ENCODE results near the gene SLC36A2.

The SLC36A2 gene

GRCh38 chr5:151281001-151281639 is 66.2 kb downstream of the SLC36A2 start:
- no peak for DNase-seq

DNA sequence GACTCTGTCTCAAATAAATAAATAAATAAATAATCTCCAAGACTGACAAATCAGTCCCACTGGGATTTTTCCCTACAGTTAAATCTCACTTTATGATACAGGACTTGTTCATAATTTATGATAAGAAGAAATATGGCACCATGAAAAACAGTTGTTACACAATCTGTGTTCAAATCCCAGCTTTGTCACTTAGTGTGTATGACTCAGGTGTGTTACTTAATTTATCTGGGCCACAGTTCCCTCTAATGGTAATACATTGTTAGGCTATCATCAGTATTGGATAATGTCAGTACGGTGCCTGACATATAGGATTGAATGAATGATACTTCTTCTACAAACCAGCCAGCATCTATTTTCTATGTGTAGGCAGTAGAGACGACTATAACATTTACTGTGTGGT is 66.9 kb downstream of the SLC36A2 start:
- DNase-seq, result no peak

DNA sequence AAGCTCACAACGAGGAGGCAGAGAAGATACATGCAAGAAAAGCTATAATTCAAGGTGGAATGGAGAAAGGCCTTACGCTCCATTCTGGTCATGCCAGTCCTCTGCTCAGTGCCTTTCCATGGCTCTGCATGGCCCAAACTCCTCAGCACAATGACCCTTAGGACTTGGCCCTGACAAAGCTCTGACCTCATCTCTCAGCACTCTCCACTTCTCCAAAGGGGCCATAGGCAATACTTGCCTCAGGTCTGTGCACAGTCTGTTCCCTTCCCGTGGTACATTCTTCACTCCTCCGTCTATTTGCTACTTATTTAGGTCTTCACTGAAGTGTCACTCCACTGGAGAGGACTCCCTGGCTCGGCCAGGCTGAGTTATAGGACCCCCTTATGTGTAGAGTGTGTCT is 68.5 kb downstream of the SLC36A2 start:
- no peak for DNase-seq

DNA sequence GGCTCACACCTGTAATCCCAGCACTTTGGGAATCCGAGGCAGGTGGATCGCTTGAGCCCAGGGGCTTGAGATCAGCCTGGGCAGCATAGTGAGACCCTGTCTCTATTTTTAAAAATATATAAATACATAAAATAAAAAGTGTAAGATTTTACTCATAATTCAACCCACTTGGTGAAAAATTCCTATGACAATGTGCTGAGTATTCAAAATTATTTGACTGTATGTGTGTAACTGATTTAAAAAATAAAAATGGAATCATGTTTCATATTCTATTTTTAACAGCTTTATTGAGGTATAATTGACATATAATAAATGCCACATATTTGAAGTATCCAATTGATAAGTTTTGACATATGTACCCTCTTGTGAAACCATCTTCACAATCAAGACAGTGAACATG is 71.6 kb downstream of the SLC36A2 start:
- DNase-seq, result no peak

- DNase-seq, result no peak
These were observed 72.7 kb downstream of the SLC36A2 start for GRCh38 chr5:151274666-151275065.

DNA sequence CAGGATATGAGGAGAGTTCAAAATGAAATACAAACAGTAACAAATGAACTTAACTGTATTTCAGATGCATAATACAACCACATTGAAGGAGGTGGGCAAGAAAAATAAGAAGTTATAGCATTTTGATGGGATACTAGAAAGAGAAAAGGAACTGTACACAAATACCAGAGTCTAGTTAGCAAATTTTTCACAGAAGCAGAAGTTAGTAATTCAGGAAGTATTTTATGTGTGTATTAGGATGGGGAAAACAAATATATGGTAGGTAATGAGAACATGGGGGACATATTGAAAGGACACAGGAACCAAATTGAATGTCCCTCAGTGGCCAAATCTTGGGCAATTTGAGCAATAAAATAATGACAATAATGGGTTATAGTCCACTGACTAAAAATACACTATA is 76.0 kb downstream of the SLC36A2 start:
- DNase-seq, result no peak

DNA sequence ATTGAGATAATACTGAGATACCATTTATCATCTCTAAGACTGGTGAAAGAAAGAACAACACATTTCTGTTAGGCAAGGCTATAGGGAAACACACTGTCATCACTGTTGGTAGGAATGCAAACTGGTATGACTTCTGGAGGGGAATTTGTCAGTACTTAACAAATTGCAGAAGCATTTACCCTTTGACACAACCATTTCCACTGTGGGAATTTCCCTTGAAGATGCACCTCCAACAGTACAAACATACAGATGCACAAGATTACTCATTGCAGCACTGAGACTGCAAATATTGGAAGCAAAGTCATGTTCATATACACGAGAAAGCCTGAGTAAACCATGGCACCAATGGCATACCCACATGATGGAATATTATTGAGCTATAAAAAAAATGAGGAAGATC is 76.8 kb downstream of the SLC36A2 start:
- DNase-seq, result no peak

GRCh38 chr5:151267491-151268260 is 79.7 kb downstream of the SLC36A2 start:
- DNase-seq, result no peak

All from activated T-cell treated with anti-CD3 and anti-CD28 coated beads for 4 hours (primary cell).